Left lung (tissue), 10 donors: ENCODE results near the gene GLIS2. TPM values are rescaled to one million over a fixed set of nuclear protein-coding genes. Genes with fewer than 3 reads are reported as not detected.

Source experiments
- ATAC-seq: fragments of 200-7000 bp; cut with Tn5 transposase; one replicate; pipeline ENCODE4 v1.9.1; 2020; ENCODE audit warnings: moderate library complexity
- DNase-seq, 4 donors: peaks; one replicate each; pipeline ENCODE4 v3.0.0-alpha.2; 2013 to 2020
- H3K27ac ChIP-seq, 2 donors: fragments of 200-600 bp; sonication (generic) in 1 of 2; one replicate each; pipeline versions ENCODE4 v1.5.0 to v1.8.0; 2020 to 2021
- H3K27me3 ChIP-seq, 2 donors: fragments of 200-600 bp; sonication (generic) in 1 of 2; one replicate each; pipeline versions ENCODE4 v1.5.0 to v1.8.0; 2020 to 2021
- H3K36me3 ChIP-seq, 2 donors: fragments of 200-600 bp; sonication (generic) in 1 of 2; one replicate each; pipeline versions ENCODE4 v1.5.0 to v1.8.0; 2020 to 2021
- H3K4me1 ChIP-seq, 2 donors: fragments of 200-600 bp; one replicate each; pipeline ENCODE4 v1.8.0; 2021
- H3K4me3 ChIP-seq, 2 donors: fragments of 200-600 bp; sonication (generic) in 1 of 2; one replicate each; pipeline versions ENCODE4 v1.5.0 to v1.8.0; 2020 to 2021; ENCODE audit warnings: mild to moderate bottlenecking in 1 of 2
- H3K9me3 ChIP-seq, 2 donors: fragments of 200-600 bp; sonication (generic) in 1 of 2; one replicate each; pipeline versions ENCODE4 v1.5.0 to v1.8.0; 2020 to 2021
- intact Hi-C, 2 donors: fragments of 100-400 bp; cut with DNase I; formaldehyde crosslinking; loops; one replicate each; pipeline versions ENCODE4 v1.11.2 to v1.14.2; 2022
- polyA plus RNA-seq, 6 donors: library from polyadenylated mRNA; unstranded; fragments of 120-200 nt; gene quantifications; one replicate each; pipeline ENCODE4 v1.2.1, GENCODE V29; 2013; ENCODE audit not compliant: insufficient read length in 6 of 6
- total RNA-seq, 2 donors: library from RNA; stranded (reverse); fragmentation: NEBNext Ultra II Directional; extraction: Animal tissue kit (Norgen Biotek cat#: 25700); gene quantifications; one replicate each; pipeline ENCODE4 v1.2.1, GENCODE V29; 2021
- TF ChIP-seq, protein P1 (sequence below), 2 donors: fragments of 200-600 bp; sonication (generic) in 1 of 2; IDR thresholded peaks; one replicate each; pipeline versions ENCODE4 v1.5.0 to v1.8.0; 2021; ENCODE audit warnings: antibody characterized with exemption in 2 of 2
- donor health status: DM: no; HTN: yes; CAD: no.
- donor health status: DM: no; HTN: no; CAD: no.

GLIS2 gene
- total and polyA plus RNA-seq, 8 donors: 17.2 to 31.0 (median 25.3) TPM

- intact Hi-C loops: no loop called here
- DNase-seq (peak; percentile 76 to 93 (median 90)), ATAC-seq (peak; percentile 63)
- TF ChIP-seq, protein P1, sequence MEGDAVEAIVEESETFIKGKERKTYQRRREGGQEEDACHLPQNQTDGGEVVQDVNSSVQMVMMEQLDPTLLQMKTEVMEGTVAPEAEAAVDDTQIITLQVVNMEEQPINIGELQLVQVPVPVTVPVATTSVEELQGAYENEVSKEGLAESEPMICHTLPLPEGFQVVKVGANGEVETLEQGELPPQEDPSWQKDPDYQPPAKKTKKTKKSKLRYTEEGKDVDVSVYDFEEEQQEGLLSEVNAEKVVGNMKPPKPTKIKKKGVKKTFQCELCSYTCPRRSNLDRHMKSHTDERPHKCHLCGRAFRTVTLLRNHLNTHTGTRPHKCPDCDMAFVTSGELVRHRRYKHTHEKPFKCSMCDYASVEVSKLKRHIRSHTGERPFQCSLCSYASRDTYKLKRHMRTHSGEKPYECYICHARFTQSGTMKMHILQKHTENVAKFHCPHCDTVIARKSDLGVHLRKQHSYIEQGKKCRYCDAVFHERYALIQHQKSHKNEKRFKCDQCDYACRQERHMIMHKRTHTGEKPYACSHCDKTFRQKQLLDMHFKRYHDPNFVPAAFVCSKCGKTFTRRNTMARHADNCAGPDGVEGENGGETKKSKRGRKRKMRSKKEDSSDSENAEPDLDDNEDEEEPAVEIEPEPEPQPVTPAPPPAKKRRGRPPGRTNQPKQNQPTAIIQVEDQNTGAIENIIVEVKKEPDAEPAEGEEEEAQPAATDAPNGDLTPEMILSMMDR (IDR thresholded peaks at IDR 0.05): no peak
- H3K9me3 ChIP-seq: no peaks in the 10 kb centered on the region
- H3K4me3 ChIP-seq: no peak overlapping the region
- H3K36me3 ChIP-seq: peaks cover 0 to 40% of the 10 kb centered on the region in 2 donors
- peak overlapping the region; percentile 73 to 90 for H3K27ac ChIP-seq
- no peaks in the 10 kb centered on the region for H3K27me3 ChIP-seq
- H3K4me1 ChIP-seq: peaks cover 45 to 79% of the 10 kb centered on the region in 2 donors
Observed at GRCh38 chr16:4376126-4376892, 60.4 kb downstream of the GLIS2 start.

- Histone ChIP-seq H3K4me1 (peaks cover 43 to 72% of the 10 kb centered on the region in 2 donors), H3K9me3 (no peaks in the 10 kb centered on the region), H3K27me3 (no peaks in the 10 kb centered on the region), H3K36me3 (peaks cover 0 to 48% of the 10 kb centered on the region in 2 donors), H3K4me3 (no peak overlapping the region), H3K27ac (peak overlapping the region; percentile 73 to 90)
- intact Hi-C loops: no loop called here
- ATAC-seq (no peak), DNase-seq (no peak)
- TF ChIP-seq, protein P1 (IDR thresholded peaks at IDR 0.05): no peak
Observed at GRCh38 chr16:4376893-4377572, 61.2 kb downstream of the GLIS2 start.

DNA sequence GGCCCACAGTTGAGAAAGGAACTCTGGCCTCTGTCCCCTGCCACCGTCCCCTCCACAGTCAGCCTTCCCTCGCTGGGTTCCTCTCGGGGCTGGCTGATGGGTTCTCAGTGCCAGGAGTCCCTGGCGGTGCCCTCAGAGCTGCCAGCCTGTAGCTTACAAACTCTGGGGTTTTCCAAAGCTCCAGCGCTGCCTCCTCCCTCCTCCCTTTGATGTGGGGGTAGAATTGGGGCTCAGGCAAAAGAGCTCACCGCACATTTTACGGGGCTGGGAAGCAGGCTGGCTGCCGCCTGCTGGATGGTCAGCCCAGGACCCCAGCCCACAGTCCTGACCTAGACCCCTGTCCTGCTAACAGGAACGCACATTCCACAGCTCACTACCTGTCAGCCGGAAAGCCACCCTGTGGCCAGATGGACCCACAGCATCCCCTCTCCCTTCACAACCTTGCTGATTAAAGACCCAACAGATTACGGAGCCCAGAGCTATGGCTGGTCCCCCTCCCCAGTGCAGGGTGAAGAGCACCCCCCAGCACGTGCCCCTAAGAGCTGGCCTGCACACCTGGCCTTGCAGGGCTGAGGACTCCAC, 61.8 kb downstream of the GLIS2 start:
- Histone ChIP-seq H3K27me3 (no peaks in the 10 kb centered on the region), H3K36me3 (peaks cover 0 to 54% of the 10 kb centered on the region in 2 donors), H3K27ac (peak overlapping the region in 1 of 2 donors; percentile 73), H3K4me1 (peaks cover 38 to 65% of the 10 kb centered on the region in 2 donors), H3K9me3 (no peaks in the 10 kb centered on the region), H3K4me3 (no peak overlapping the region)
- intact Hi-C loops: no loop called here
- DNase-seq: no peak
- no peak for ATAC-seq
- TF ChIP-seq, protein P1 (IDR thresholded peaks at IDR 0.05): no peak

GRCh38 chr16:4378161-4378666, 62.3 kb downstream of the GLIS2 start:
- Histone ChIP-seq H3K4me3 (no peak overlapping the region), H3K36me3 (peaks cover 0 to 59% of the 10 kb centered on the region in 2 donors), H3K9me3 (no peaks in the 10 kb centered on the region), H3K27me3 (no peaks in the 10 kb centered on the region), H3K27ac (peak overlapping the region in 1 of 2 donors; percentile 73), H3K4me1 (peaks cover 33 to 60% of the 10 kb centered on the region in 2 donors)
- TF ChIP-seq, protein P1 (IDR thresholded peaks at IDR 0.05): no peak
- intact Hi-C loops: no loop called here
- DNase-seq: no peak
- ATAC-seq: no peak
